ENCODE measurements around the gene LUZP2.

Gene LUZP2

DNA sequence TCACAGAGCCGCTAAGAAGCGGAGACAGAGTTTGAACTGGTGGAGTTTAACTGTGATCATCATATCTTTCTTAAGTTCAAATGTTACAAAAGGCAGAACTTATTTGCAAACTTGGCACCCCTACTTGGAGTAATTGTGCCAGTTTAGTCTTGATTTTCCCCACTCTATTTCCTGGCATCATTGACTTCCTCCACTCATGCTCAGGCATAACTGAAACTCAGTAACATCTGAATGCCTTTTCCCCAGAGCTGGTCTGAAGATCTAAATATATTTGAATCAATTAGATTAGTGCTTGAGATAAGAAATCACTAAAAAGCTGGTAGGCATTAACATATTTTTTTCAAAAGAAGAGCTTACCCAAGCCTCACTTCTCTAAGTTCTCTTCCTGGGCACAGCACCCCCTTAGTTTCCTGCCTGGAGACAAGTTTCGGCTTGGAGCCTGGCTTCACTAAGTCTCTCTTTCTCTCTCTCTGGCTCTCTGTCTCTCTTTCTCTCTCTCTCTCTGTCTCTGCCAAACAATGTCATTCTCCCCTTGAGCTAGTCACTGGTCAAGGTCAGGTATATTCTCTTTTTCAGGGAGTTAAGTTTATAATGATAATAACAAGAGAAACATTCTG, 190.8 kb downstream of the LUZP2 start:
- DNase-seq (ENCODE audit: low read depth): no peak
- H3K4me3 ChIP-seq (ENCODE audit: low read depth, low read length): no peak overlapping the region
- TF ChIP-seq, protein P1, sequence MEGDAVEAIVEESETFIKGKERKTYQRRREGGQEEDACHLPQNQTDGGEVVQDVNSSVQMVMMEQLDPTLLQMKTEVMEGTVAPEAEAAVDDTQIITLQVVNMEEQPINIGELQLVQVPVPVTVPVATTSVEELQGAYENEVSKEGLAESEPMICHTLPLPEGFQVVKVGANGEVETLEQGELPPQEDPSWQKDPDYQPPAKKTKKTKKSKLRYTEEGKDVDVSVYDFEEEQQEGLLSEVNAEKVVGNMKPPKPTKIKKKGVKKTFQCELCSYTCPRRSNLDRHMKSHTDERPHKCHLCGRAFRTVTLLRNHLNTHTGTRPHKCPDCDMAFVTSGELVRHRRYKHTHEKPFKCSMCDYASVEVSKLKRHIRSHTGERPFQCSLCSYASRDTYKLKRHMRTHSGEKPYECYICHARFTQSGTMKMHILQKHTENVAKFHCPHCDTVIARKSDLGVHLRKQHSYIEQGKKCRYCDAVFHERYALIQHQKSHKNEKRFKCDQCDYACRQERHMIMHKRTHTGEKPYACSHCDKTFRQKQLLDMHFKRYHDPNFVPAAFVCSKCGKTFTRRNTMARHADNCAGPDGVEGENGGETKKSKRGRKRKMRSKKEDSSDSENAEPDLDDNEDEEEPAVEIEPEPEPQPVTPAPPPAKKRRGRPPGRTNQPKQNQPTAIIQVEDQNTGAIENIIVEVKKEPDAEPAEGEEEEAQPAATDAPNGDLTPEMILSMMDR (conservative IDR thresholded peaks at IDR 0.05; ENCODE audit: low read depth, low read length): no peak

DNA sequence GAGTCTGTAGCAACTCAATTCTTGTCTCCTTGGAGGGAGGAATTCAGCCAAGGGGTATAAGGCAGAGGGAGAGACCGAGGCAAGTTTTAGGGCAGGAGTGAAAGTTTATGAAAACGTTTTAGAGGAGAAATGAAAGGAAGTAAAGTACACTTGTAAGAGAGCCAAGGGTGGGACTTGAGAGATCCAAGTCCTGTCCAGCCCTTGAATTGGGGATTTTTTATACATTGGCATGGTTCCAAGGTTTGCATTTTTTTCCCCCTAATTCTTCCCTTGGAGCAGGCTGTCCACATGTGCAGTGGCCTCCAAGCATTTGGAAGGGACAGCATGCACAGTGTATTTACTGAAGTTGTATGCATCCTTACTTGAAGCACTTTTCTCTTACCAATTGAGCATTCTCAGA, 192.1 kb downstream of the LUZP2 start:
- DNase-seq (ENCODE audit: low read depth): no peak
- TF ChIP-seq, protein P1 (conservative IDR thresholded peaks at IDR 0.05; ENCODE audit: low read depth, low read length): no peak
- H3K4me3 ChIP-seq (ENCODE audit: low read depth, low read length): no peak overlapping the region

DNA sequence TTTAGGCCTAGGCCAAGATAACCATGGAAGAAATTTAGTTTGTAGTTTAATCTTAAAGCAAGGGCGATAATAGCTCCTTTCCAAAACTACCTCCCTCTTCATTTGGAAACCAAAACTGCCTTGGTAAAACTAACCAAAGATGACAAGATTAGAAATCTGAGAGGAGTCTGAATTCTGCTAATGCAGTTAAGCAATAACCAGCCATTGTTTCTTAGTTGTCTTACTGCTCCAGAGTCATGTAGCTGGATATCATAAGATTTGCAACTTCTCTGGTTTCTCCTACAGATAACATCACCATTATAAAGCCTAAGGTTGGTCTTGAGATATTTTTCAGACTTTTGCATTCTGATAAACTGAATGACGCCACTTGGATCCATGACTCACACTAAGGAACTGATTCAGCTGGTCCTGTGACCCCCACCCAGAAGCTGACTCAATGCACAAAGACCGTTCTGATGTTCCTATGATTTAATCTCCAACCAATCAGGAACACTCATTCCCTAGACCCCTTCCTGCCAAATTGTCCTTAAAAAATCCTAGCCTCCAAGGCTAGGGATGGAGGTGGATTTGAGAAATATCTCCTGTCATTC, 200.8 kb downstream of the LUZP2 start:
- H3K4me3 ChIP-seq (ENCODE audit: low read depth, low read length): no peak overlapping the region
- peak; percentile 77 for DNase-seq (ENCODE audit: low read depth)
- TF ChIP-seq, protein P1 (conservative IDR thresholded peaks at IDR 0.05; ENCODE audit: low read depth, low read length): no peak

DNA sequence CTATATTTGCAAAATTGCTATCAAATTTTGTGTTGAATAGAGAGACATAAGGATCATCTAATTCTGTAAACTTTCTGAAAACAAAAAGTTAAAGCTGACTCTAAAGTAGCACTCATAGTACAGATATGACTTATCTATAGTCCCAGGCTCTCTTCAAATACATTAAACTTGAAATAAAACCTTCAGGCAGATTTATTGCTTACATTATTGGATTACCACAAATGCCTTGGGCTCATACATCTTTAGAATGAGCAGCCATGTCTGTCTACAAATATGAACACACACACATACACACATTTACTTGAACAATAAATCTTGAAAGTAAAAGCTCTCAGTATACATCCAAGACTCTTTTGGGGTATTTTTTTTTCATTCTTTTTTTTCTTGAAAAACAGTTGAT, 207.9 kb downstream of the LUZP2 start:
- no peak overlapping the region for H3K4me3 ChIP-seq (ENCODE audit: low read depth, low read length)
- DNase-seq (ENCODE audit: low read depth): no peak
- TF ChIP-seq, protein P1 (conservative IDR thresholded peaks at IDR 0.05; ENCODE audit: low read depth, low read length): no peak

DNA sequence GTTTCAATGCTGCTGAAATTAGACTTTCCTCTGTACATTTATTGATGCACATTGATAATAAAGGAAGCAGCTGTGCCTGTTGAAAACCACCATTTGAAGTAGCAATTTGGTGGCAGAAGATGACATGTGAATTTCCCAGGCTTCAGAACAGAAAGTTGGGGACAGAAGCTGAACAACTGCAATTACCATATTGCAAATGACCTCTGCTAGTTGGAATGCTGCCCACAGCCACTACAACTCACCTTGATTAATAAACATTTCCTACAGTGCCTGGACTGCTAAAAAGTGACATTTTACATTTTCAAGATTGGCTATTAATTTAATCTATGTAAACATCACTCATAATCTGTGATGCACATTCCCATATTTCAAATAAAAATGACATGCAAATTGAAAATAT, 208.6 kb downstream of the LUZP2 start:
- TF ChIP-seq, protein P1 (conservative IDR thresholded peaks at IDR 0.05; ENCODE audit: low read depth, low read length): no peak
- no peak for DNase-seq (ENCODE audit: low read depth)
- no peak overlapping the region for H3K4me3 ChIP-seq (ENCODE audit: low read depth, low read length)

DNA sequence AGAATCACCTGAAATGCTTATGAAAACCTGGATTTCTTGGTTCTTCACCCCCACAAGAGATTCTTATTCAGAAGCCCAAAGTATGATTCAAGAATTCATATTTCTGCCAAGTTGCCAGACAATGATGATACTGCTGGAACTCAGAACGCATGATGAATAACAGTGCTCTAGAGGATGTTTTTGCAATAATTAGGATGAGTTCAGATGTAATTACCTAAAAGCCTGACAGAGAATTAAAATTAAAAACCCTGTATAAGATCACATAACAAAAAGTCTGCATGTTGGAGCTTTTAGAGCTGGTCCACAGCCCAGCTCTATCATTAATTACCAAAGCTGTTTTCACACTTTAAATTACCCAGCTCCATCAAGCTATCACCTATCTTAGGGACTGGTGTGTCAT, 211.8 kb downstream of the LUZP2 start:
- DNase-seq (ENCODE audit: low read depth): peak; percentile 19
- no peak overlapping the region for H3K4me3 ChIP-seq (ENCODE audit: low read depth, low read length)
- TF ChIP-seq, protein P1 (conservative IDR thresholded peaks at IDR 0.05; ENCODE audit: low read depth, low read length): no peak
